Bronchial epithelial cell (primary cell): ENCODE data around the gene ENPP6. TPM values are rescaled to one million over a fixed set of nuclear protein-coding genes. Genes with fewer than 3 reads are reported as not detected.

Experiments used
- DNase-seq: peaks from one replicate; pipeline ENCODE4 v3.0.0-alpha.2; 2010; ENCODE audit warnings: low read depth
- FAIRE-seq: peaks from 2 replicates; lab custom pipeline; 2011; peaks lifted over from hg19 to GRCh38; lab: Jason Lieb, UNC
- H3K27me3 ChIP-seq: 2 replicates; pipeline ENCODE4 v1.5.1; 2011; ENCODE audit warnings: low read length; ENCODE audit not compliant: control insufficient read depth, insufficient read depth
- H3K36me3 ChIP-seq: 2 replicates; pipeline ENCODE4 v1.5.1; 2011; ENCODE audit warnings: low read length; ENCODE audit not compliant: control insufficient read depth, insufficient read depth
- H3K4me3 ChIP-seq: 2 replicates; pipeline ENCODE4 v1.5.1; 2011; ENCODE audit warnings: mild to moderate bottlenecking, low read depth, low read length, control low read depth
- CTCF ChIP-seq: IDR thresholded peaks from 2 replicates; pipeline ENCODE4 v1.5.1; 2011; ENCODE audit warnings: mild to moderate bottlenecking, moderate library complexity, low read length, control low read depth, inconsistent platforms; ENCODE audit not compliant: insufficient read depth, severe bottlenecking
- total RNA-seq: library from RNA; depleted of rRNA; stranded (reverse); fragments of >200 nt; gene quantifications from 2 replicates; pipeline ENCODE4 v1.2.1, GENCODE V29; 2014

The ENPP6 gene
- total RNA-seq, 1 donor from 2014 or later: not detected

GRCh38 chr4:184157322-184157721 is 60.4 kb downstream of the ENPP6 start:
- no peak for FAIRE-seq
- Histone ChIP-seq H3K27me3 (no peaks in the 10 kb centered on the region), H3K36me3 (no peaks in the 10 kb centered on the region), H3K4me3 (no peak overlapping the region)
- no peak for TF ChIP-seq CTCF
- no peak for DNase-seq

GRCh38 chr4:184156163-184156920 is 61.3 kb downstream of the ENPP6 start:
- Histone ChIP-seq H3K36me3 (no peaks in the 10 kb centered on the region), H3K27me3 (no peaks in the 10 kb centered on the region), H3K4me3 (no peak overlapping the region)
- no peak for TF ChIP-seq CTCF
- FAIRE-seq: no peak
- DNase-seq: no peak

GRCh38 chr4:184154199-184154598 is 63.5 kb downstream of the ENPP6 start:
- FAIRE-seq: no peak
- no peak for TF ChIP-seq CTCF
- Histone ChIP-seq H3K4me3 (no peak overlapping the region), H3K36me3 (no peaks in the 10 kb centered on the region), H3K27me3 (no peaks in the 10 kb centered on the region)
- no peak for DNase-seq

GRCh38 chr4:184153781-184154180 is 63.9 kb downstream of the ENPP6 start:
- DNase-seq: no peak
- no peaks in the 10 kb centered on the region for H3K27me3 ChIP-seq
- H3K4me3 ChIP-seq: no peak overlapping the region
- H3K36me3 ChIP-seq: no peaks in the 10 kb centered on the region
- no peak for TF ChIP-seq CTCF
- no peak for FAIRE-seq

- FAIRE-seq (no peak), DNase-seq (no peak)
Measured at GRCh38 chr4:184151988-184152485, 65.6 kb downstream of the ENPP6 start.

More at GRCh38 chr4:184151988-184152485, 65.6 kb downstream of the ENPP6 start:
- Histone ChIP-seq H3K4me3 (no peak overlapping the region), H3K27me3 (no peaks in the 10 kb centered on the region), H3K36me3 (no peaks in the 10 kb centered on the region)
- no peak for TF ChIP-seq CTCF
